MM.1S (cell line): ENCODE results near the gene HYAL3.

Source experiments
- DNase-seq: peaks from one replicate; pipeline ENCODE4 v3.0.0-alpha.2; 2015
- H2AFZ ChIP-seq: fragments of 300-600 bp; sonication (generic); 2 replicates; pipeline ENCODE4 v1.6.0; 2016; ENCODE audit warnings: antibody characterized with exemption, low read length
- H3F3A ChIP-seq: fragments of 300-600 bp; sonication (generic); 2 replicates; pipeline ENCODE4 v1.6.1; 2016; ENCODE audit warnings: mild to moderate bottlenecking, antibody characterized with exemption, low read length, moderate library complexity, mixed read lengths; ENCODE audit not compliant: insufficient read depth
- H3K27ac ChIP-seq: fragments of 300-600 bp; sonication (generic); 2 replicates; pipeline ENCODE4 v1.5.1; 2016; ENCODE audit warnings: mild to moderate bottlenecking, low read length
- H3K27me3 ChIP-seq: fragments of 300-600 bp; sonication (generic); replicated peaks from 2 replicates; pipeline ENCODE4 v1.6.0; 2016; ENCODE audit warnings: low read length; ENCODE audit not compliant: insufficient read depth
- H3K36me3 ChIP-seq: fragments of 300-600 bp; sonication (generic); replicated peaks from 2 replicates; pipeline ENCODE4 v1.6.1; 2016; ENCODE audit warnings: mild to moderate bottlenecking, low read length, mixed read lengths; ENCODE audit not compliant: insufficient read depth
- H3K4me1 ChIP-seq: fragments of 300-600 bp; sonication (generic); 2 replicates; pipeline ENCODE4 v1.6.1; 2016; ENCODE audit warnings: low read length, mixed read lengths
- H3K4me2 ChIP-seq: fragments of 300-600 bp; sonication (generic); 2 replicates; pipeline ENCODE4 v1.6.0; 2016; ENCODE audit warnings: low read depth, low read length
- H3K4me3 ChIP-seq: fragments of 300-600 bp; sonication (generic); 2 replicates; pipeline ENCODE4 v1.5.1; 2016; ENCODE audit warnings: low read length, mixed read lengths
- H3K79me2 ChIP-seq: fragments of 300-600 bp; sonication (generic); 2 replicates; pipeline ENCODE4 v1.6.1; 2016; ENCODE audit warnings: mixed run types, low read length, mixed read lengths
- H3K9ac ChIP-seq: fragments of 300-600 bp; sonication (generic); 2 replicates; pipeline ENCODE4 v1.6.1; 2016; ENCODE audit warnings: low read length, mixed read lengths
- H3K9me2 ChIP-seq: fragments of 300-600 bp; sonication (generic); replicated peaks from 2 replicates; pipeline ENCODE4 v1.6.1; 2016; ENCODE audit warnings: mild to moderate bottlenecking, low read length, mixed read lengths; ENCODE audit not compliant: insufficient read depth
- H3K9me3 ChIP-seq: fragments of 300-600 bp; sonication (generic); replicated peaks from 2 replicates; pipeline ENCODE4 v1.6.1; 2016; ENCODE audit warnings: mild to moderate bottlenecking, low read length, mixed read lengths; ENCODE audit not compliant: insufficient read depth
- H4K20me1 ChIP-seq: fragments of 300-600 bp; sonication (generic); 2 replicates; pipeline ENCODE4 v1.6.1; 2016; ENCODE audit warnings: mild to moderate bottlenecking, low read length, moderate library complexity, mixed read lengths; ENCODE audit not compliant: insufficient read depth
- CTCF ChIP-seq: fragments of 300-600 bp; sonication (generic); IDR thresholded peaks from 2 replicates; pipeline ENCODE4 v1.5.1; 2016; ENCODE audit warnings: antibody characterized with exemption, low read length, mixed read lengths
- EZH2 ChIP-seq: fragments of 300-600 bp; sonication (generic); optimal IDR thresholded peaks from 2 replicates; pipeline ENCODE3; 2017; ENCODE audit warnings: low read depth, mild to moderate bottlenecking, antibody characterized with exemption, low read length, mixed read lengths
- EZH2phosphoT487 ChIP-seq: fragments of 300-600 bp; sonication (generic); IDR thresholded peaks from 2 replicates; pipeline ENCODE4 v1.6.1; 2018; ENCODE audit warnings: antibody characterized with exemption, low read length

The HYAL3 gene

GRCh38 chr3:50319181-50319893, 20.1 kb upstream of the HYAL3 start:
- Histone ChIP-seq H3F3A (no peaks in the 10 kb centered on the region), H3K9ac (no peak overlapping the region), H3K27ac (no peak overlapping the region), H2AFZ (no peak overlapping the region), H3K27me3 (no peaks in the 10 kb centered on the region), H3K4me2 (no peak overlapping the region), H3K4me1 (0 out of 2 replicates have a peak, but pooled peaks cover 8% of the 10 kb centered on the region), H3K4me3 (no peak overlapping the region), H3K79me2 (peaks cover 12% of the 10 kb centered on the region; the same call in 1 of the 2 replicates), H3K36me3 (no peaks in the 10 kb centered on the region), H3K9me2 (no peaks in the 10 kb centered on the region), H4K20me1 (no peaks in the 10 kb centered on the region), H3K9me3 (no peaks in the 10 kb centered on the region)
- TF ChIP-seq EZH2 (no peak), EZH2phosphoT487 (no peak), CTCF (no peak)
- DNase-seq = no peak

- H3K4me1 ChIP-seq = 0 out of 2 replicates have a peak, but pooled peaks cover 8% of the 10 kb centered on the region
- no peaks in the 10 kb centered on the region for H3K9me2 ChIP-seq
- H3K79me2 ChIP-seq = peaks cover 12% of the 10 kb centered on the region; the same call in 1 of the 2 replicates
- no peaks in the 10 kb centered on the region for H4K20me1 ChIP-seq
- no peak overlapping the region for H3K4me3 ChIP-seq
- no peak overlapping the region for H3K27ac ChIP-seq
- no peak for TF ChIP-seq CTCF
- no peak for TF ChIP-seq EZH2phosphoT487
- TF ChIP-seq EZH2 = no peak
- H3K9ac ChIP-seq = no peak overlapping the region
- no peaks in the 10 kb centered on the region for H3F3A ChIP-seq
- no peak overlapping the region for H2AFZ ChIP-seq
- no peaks in the 10 kb centered on the region for H3K9me3 ChIP-seq
- DNase-seq = no peak
- H3K4me2 ChIP-seq = no peak overlapping the region
- H3K27me3 ChIP-seq = no peaks in the 10 kb centered on the region
- no peaks in the 10 kb centered on the region for H3K36me3 ChIP-seq
These were observed 19.4 kb upstream of the HYAL3 start for GRCh38 chr3:50318615-50319014.

GRCh38 chr3:50318163-50318562, 19.0 kb upstream of the HYAL3 start:
- Histone ChIP-seq H3F3A (no peaks in the 10 kb centered on the region), H3K4me1 (0 out of 2 replicates have a peak, but pooled peaks cover 8% of the 10 kb centered on the region), H3K9me3 (no peaks in the 10 kb centered on the region), H3K4me2 (no peak overlapping the region), H3K27me3 (no peaks in the 10 kb centered on the region), H3K9ac (no peak overlapping the region), H3K27ac (no peak overlapping the region), H2AFZ (no peak overlapping the region), H4K20me1 (no peaks in the 10 kb centered on the region), H3K9me2 (no peaks in the 10 kb centered on the region), H3K79me2 (peaks cover 12% of the 10 kb centered on the region; the same call in 1 of the 2 replicates), H3K36me3 (no peaks in the 10 kb centered on the region), H3K4me3 (no peak overlapping the region)
- TF ChIP-seq CTCF (no peak), EZH2phosphoT487 (no peak), EZH2 (no peak)
- no peak for DNase-seq
